Cardiac muscle cell (in vitro differentiated cells and primary cell): ENCODE results near the gene SLC6A12. TPM values are rescaled to one million over a fixed set of nuclear protein-coding genes. Genes with fewer than 3 reads are reported as not detected.

Source experiments
- DNase-seq, 2 donors: peaks; one replicate each; pipeline versions ENCODE4 v3.0.0 to v3.0.0-alpha.2; 2010 to 2017; ENCODE audit warnings: low read depth in 1 of 2, low spot score in 1 of 2
- H3K27ac ChIP-seq: fragments of 200-600 bp; sonication (generic); 2 replicates; pipeline ENCODE4 v1.5.1; 2016
- H3K27me3 ChIP-seq: fragments of 200-600 bp; sonication (generic); 2 replicates; pipeline ENCODE4 v1.6.0; 2016; ENCODE audit warnings: control low read depth
- H3K36me3 ChIP-seq: fragments of 200-600 bp; sonication (generic); 2 replicates; pipeline ENCODE4 v1.5.1; 2016; ENCODE audit warnings: control low read depth
- H3K4me1 ChIP-seq: fragments of 200-600 bp; sonication (generic); 2 replicates; pipeline ENCODE4 v1.8.1; 2017; ENCODE audit warnings: low read depth, mild to moderate bottlenecking, mixed run types
- H3K4me3 ChIP-seq: fragments of 200-600 bp; sonication (generic); 2 replicates; pipeline ENCODE4 v1.5.1; 2016; ENCODE audit warnings: mild to moderate bottlenecking
- H3K9me3 ChIP-seq: fragments of 200-600 bp; sonication (generic); 2 replicates; pipeline ENCODE4 v1.5.1; 2017; ENCODE audit warnings: low read depth, mild to moderate bottlenecking, control low read depth
- CTCF ChIP-seq: IDR thresholded peaks from 2 replicates; pipeline ENCODE4 v1.5.1; 2012; ENCODE audit warnings: low read depth, mild to moderate bottlenecking, low read length
- polyA plus RNA-seq: library from polyadenylated mRNA; unstranded; fragments of >200 nt; fragmentation: Nextera tagmentation; extraction: Ambion mirVana; gene quantifications from 2 replicates; pipeline ENCODE4 v1.2.1, GENCODE V29; 2016
- total RNA-seq: library from RNA; depleted of rRNA; stranded (reverse); fragments of >200 nt; gene quantifications from 2 replicates; pipeline ENCODE4 v1.2.3, GENCODE V29; 2016

The SLC6A12 gene
- total and polyA plus RNA-seq, 2 experiments from 2014 or later, result 0.24 to 0.33 TPM

GRCh38 chr12:234019-234418 lies 20.1 kb upstream of the SLC6A12 start:
- no peak for TF ChIP-seq CTCF
- peak overlapping the region; percentile 43 for H3K27ac ChIP-seq
- no peaks in the 10 kb centered on the region for H3K36me3 ChIP-seq
- H3K9me3 ChIP-seq, result no peaks in the 10 kb centered on the region
- H3K27me3 ChIP-seq, result no peaks in the 10 kb centered on the region
- DNase-seq, result no peak
- no peak overlapping the region for H3K4me3 ChIP-seq
- peaks cover 3% of the 10 kb centered on the region for H3K4me1 ChIP-seq

DNA sequence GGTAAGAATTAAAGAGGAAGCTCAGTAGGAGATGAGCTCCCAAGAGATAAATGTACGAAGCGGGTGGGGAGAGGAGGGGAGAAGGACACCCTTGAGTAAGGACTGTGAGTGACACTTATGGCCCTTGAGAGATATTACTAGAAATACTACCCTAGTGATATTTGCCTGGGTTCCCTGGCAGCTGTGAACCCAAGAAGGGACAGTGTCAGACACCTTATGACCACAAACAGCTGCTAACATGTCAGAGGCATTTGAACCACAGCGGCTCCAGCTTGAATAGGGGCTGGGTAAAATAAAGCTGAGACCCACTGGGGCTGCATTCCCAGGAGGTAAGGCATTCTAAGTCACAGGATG lies 19.6 kb upstream of the SLC6A12 start:
- Histone ChIP-seq H3K27me3 (no peaks in the 10 kb centered on the region), H3K36me3 (no peaks in the 10 kb centered on the region), H3K4me1 (peaks cover 3% of the 10 kb centered on the region), H3K27ac (peak overlapping the region; percentile 43), H3K4me3 (no peak overlapping the region), H3K9me3 (no peaks in the 10 kb centered on the region)
- no peak for DNase-seq
- TF ChIP-seq CTCF, result no peak

- no peak for TF ChIP-seq CTCF
- Histone ChIP-seq H3K36me3 (no peaks in the 10 kb centered on the region), H3K27ac (peak overlapping the region; percentile 43), H3K9me3 (no peaks in the 10 kb centered on the region), H3K27me3 (no peaks in the 10 kb centered on the region), H3K4me3 (no peak overlapping the region), H3K4me1 (peaks cover 3% of the 10 kb centered on the region)
- no peak for DNase-seq
These were observed 19.0 kb upstream of the SLC6A12 start for GRCh38 chr12:232731-233614.

- Histone ChIP-seq H3K27me3 (no peaks in the 10 kb centered on the region), H3K36me3 (no peaks in the 10 kb centered on the region), H3K9me3 (no peaks in the 10 kb centered on the region), H3K4me1 (peaks cover 3% of the 10 kb centered on the region), H3K27ac (no peak overlapping the region), H3K4me3 (no peak overlapping the region)
- no peak for DNase-seq
- no peak for TF ChIP-seq CTCF
These were observed 17.1 kb upstream of the SLC6A12 start for GRCh38 chr12:230925-231671.

- no peak for DNase-seq
These were observed 15.7 kb upstream of the SLC6A12 start for GRCh38 chr12:229441-230191.

More at GRCh38 chr12:229441-230191, 15.7 kb upstream of the SLC6A12 start:
- H3K36me3 ChIP-seq, result no peaks in the 10 kb centered on the region
- TF ChIP-seq CTCF, result no peak
- no peaks in the 10 kb centered on the region for H3K9me3 ChIP-seq
- H3K4me1 ChIP-seq, result peaks cover 3% of the 10 kb centered on the region
- H3K27me3 ChIP-seq, result no peaks in the 10 kb centered on the region
- H3K27ac ChIP-seq, result no peak overlapping the region
- H3K4me3 ChIP-seq, result no peak overlapping the region
